HG03095 (cell line): ENCODE results near the gene ANKRD33B.
A peak's percentile ranks its signal among the peaks of the same experiment; 100 is the strongest.
"Not testable (repeated sequence)": the region's sequence is repeated elsewhere in the genome, so short reads cannot be mapped to it uniquely, and the experiment has no call there.

ENCODE experiments used
- ATAC-seq: cut with Tn5 transposase; IDR thresholded peaks from one replicate; pipeline ENCODE4 v1.9.1; 2021; ENCODE audit warnings: moderate library complexity; ENCODE audit not compliant: unreplicated experiment

The ANKRD33B gene

DNA sequence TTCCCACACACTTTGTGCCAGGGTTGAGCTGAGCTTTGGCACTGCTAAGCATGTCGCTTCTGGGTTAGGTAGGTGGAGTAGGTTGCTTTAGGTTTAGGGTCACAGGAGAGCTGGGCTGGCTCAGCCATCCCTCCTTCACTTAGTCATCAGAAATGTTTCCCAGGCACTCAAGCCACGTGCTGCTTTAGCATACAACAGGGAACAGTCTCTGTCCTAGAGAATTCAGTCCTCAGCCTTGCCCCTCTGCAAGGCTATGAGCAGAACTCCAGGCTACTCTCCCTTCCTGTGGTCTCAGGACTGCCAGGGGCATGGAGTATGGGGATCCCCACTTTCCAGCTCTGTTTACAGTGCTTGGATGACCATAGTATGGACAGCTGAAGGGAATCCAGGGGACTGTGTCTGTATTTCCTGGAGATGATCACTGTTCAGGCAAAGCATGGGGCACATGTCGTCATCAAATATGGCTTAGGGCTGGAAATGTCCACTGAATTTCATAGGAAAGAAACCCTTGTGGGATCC is 7.5 kb upstream of the ANKRD33B start:
- no peak for ATAC-seq

DNA sequence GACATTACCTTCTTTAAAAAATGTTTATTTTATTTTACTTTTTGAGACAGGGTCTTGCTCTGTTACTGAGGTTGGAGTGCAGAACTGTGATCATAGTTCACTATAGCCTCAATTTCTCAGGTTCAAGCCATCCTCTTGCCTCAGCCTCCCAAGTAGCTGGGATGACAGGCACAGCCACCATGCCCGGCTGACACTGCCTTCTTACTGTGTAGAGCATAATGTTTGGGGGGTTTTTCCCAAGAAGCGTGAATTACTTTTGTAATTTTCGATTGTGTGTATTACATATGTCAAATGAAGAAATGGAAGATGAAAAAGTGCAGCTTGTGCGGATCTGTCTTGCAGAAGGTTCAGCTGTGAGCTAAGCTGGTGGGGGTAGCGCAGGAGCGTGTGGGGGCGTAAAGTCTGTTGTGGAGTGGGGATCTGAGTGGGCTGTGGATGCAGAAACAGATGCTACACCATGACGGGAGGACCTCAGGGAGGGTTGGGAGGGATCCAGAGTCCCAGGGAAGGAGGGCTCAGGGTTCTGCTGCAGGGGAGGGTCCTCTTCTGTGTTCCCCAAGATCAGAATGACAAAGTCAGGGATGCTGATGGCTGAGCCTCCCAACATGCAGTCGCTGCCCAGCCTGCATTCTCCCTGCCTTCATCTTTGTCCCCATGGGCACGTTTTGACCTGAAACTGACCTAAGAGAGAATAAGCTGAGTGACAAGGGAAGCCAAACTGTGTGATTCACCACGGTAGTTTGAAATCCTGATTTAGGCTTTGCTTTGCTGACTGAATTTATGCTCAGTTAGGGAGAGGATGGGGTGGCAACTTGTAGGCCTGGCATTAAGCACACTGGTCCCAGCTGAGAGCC is 6.8 kb upstream of the ANKRD33B start:
- no peak for ATAC-seq

DNA sequence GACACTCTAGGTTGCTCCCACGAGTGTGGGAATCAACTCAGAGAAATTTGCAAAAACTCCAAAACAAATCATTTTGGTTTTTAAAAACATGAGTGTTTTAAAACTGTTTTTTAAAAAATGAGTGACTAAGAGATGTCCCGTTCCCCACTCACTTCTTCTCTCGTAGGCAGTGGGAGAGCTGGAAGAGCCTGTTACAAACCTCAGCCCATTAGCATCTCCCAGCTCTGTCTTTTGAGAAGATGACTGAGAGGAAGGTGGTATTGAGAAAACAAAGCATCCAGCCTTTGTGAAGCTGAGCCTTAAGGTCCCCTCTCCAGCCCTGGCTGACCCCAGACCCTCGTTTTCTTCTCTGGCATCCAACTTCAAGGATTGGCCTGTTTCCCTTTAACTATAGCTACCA is 4.7 kb upstream of the ANKRD33B start:
- ATAC-seq: no peak

DNA sequence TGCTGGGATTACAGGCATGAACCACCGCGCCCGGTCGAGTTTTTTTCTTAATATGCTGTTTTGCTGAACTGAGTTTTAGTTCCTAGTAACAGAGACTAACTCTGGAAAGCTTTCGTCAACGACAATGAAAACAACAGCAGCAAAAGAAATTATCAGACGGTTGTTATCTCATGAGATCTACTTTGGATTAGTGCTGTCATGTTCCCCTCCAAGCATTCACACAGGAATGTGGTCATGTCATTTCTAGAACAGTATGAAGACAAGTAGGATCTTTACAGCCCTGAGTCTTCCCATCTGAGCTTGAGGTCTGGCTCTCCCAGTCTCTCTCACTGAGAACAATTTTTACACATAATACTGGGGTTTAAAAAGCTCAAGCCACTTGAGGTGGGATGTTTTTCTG is 4.0 kb upstream of the ANKRD33B start:
- no peak for ATAC-seq

DNA sequence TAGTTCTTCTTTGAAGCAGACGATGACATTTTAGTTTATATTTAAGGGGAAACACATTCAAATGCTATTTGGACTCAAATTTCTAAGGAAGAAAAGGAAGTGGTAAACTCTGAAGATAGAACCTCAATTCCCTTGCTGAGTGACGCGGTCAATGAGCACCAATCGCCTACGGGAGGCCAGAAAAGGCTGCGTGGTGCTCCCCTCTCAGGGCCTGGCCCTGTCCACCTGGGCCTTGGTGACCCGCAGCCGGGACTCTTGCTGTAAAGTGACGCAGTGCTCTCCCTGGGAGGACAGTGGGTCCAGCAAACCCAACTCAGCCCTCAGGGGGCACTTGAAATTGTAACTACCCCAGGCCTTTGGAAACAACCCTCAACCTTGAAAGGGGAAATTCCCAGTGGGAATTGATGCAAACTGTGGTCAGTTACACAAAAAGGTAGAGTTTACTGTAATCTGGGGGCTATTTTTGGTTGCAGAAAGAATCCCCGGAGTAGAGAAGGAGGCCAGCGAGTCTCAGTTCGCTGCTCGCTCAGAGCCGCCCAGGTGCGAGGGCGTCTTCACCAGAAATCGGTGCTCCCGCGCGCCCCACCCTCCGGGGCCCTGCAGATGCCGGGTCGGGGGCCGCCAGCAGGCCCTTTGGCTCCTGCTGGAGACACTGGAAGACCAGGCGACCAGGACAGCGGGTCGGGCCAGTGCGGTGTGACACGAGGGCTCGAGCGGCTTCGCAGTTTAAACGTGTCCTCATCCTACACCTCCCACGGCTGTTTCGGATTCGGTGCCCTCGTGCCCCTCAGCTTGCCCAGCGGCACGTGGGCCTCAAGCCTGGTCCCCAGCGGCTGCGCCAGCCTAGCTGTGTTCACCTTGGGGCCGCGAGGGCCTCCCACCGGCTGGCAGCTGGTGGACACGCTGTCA is 1.4 kb upstream of the ANKRD33B start:
- peak; percentile 34 for ATAC-seq

DNA sequence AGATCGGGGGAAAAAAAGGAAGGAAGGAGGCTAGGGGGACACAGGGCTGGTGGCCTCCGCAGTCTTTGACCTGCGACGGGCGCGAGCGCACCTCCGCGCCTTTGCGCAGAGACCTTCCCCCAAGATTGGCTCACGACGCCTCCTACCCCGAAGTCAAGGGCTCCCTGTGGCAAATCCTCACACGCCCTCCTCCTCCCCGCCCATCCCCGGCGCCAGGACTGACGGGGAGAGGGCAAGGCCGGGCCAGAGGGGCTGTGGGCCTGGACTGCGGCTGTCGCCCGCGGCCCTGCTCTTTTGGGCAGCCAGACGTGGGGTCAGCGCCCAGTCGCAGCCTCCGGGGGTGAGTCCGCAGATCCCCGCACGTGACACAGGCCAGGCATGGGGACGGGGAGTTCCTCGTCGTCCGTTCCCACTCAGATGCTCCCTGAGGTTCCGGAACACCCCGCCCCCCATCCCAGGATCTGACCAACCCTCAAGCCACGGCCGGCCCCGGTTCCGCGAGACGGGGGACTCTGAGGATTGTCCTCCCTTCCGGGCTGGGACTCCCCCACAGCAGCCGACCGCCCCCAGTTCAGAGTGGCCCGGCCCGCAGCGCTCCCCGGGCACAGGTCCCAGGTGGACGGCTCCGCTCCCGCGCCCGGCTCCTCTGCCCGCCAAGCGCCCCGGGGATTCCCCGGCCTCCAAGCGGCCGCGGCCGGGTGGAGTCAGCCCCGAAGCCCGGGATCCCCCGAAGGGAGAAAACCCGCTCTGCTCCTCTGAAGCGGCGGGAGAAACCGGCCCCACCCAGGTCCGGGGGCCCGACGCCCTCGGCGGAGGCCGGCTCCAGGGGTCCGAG is 543 bp upstream of the ANKRD33B start:
- peak; percentile 25 for ATAC-seq

DNA sequence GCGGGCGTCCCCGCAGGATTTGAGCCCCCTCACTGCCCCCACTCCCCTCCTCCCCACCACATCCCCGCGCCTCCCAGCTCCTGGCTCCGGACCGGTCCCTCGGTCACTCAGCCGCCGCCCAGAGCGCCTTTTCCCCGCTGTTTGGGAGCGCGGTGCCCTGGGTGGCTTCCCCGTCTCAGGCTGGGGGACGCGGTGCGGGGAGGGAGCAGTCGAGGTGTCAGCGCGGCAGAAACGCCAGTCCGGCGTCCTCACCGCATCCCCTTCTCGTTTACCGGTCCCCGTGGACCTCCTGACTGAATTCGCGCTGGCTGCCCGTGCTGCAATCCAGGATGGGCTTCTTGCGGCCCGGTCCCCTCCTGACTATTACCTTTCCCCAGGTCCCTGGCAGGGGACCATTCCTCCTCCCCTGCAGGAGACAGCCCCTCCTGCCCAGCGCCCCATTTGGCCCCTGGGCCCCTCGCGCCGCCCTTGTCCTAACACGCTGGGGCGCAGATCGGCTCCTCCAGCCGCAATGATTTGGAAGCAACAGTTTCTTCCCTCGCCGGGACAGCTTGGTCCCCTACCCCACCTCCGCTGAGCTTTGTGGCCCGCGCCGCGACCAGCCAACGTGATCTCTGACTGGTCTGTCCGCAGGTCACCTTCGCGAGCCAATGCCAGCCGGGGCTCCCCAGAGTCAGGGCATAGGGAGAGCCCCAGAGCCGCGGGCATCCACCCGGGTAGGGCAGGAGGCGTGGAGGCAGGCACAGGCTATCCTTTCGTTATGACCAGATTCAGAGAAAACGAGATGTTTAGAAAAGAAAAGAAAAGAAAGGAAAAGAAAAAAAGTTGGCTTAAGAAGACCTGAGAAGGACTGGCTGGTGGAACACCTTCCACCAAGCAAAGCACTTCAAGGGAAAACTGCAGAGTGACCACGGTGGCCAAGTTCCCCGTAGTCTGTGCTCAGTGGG is 1.2 kb downstream of the ANKRD33B start:
- ATAC-seq: no peak

DNA sequence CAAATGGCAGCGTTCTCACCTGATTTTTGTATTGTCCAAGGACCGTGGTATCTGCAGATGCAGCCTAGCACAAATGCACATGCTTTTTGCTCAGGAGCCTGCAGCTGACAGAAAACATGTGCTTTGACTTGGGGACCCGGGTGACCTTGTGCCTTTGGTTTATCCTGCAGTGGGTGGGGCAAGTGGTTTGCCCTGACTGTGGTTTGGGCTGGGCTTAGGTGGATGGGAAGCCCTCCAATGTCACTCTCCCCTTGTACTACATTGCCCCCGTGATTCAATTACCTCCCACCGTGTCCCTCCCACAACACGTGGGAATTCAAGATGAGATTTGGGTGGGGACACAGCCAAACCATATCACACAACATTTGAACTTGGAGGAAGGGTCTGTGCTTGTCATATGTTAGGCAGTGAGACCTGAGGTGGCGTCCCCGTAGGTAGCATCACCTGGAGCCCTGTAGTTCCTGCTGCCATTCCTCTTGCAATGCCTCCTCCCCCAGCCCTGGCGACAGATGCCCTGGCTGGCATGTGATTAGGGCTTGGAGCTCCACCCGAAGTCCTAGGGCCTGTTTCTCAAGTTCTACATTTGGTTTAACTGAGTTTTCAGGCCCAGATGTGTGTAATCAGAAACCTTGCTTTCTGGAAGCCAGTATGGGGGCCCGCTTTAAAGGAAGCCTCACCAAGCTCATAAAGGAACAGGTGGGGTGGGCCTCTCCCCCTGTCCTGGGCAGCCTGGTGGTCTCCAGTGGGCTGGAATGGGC is 2.1 kb downstream of the ANKRD33B start:
- ATAC-seq: no peak

DNA sequence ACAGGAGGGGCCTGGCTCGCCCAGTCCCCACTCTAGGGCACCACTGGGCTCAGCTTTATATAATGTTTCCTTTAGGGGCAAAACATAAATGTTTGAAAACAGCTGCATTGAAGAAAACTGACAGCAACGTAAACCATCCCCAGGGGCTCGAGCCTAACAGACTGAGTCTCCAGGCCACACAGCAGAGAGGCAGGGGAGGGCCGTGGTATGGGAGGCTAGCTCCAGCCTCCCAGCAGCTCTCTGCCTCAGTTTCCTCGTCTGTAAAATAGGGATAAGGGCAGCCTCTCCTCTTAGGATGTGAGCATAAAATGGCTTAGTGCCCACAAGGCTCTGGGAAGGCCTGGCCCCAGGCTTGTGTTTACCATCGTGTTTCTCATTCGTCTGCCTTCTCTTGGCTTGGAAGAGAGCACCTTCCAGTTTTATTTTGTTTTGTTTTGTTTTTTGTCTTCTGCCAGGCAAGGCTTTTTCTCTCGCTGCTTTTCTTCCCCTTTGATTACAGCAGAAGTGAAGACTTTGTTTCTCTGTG is 2.7 kb downstream of the ANKRD33B start:
- ATAC-seq: no peak

DNA sequence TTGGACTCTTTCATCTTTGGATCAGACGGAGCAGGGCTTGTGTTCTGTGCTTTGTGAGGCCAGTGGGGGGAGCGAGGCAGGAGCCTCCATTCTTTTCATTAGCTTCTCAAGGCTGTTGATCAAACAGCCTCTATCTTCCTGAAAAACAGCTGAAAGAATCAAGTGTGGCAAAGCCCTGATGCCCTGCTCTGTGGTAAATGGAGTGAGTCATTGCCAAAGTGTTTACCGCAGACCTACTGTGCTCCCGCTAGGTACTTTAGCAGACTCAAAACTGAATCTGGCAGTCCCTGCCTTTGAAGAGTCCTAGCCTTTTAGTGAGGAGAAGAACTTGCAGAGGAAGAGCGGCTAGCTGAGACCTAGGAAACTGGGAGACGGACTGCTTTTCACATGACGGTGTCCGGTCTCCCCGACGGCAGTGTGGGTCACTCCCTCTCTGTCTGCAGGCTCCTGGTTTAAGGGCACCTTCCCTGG is 3.3 kb downstream of the ANKRD33B start:
- no peak for ATAC-seq

DNA sequence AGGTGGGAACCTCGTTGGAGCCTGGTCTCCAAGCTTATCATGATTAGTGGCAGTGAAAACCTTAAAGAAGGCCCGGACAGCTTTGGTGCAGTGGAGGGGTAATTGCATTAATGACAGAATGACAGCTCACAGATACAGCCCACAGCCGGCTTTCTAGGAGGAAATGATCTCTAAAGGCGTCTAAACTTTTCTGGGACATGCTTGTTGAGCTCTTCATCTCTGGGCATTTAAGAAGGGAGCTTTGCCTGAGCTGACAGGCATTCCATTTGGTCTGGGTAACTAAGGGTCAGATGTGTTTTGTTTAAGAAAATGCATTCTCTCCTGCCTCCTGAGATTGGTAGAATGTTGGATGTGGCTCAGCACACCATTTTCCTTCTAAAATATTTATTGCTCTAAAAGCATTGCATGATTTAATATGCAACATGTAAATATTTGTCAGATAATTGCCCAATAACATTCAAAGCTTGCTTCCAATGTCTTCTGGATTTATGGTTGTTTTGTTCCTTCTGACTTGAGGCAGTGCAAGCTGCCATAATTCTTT is 4.0 kb downstream of the ANKRD33B start:
- ATAC-seq: no peak

DNA sequence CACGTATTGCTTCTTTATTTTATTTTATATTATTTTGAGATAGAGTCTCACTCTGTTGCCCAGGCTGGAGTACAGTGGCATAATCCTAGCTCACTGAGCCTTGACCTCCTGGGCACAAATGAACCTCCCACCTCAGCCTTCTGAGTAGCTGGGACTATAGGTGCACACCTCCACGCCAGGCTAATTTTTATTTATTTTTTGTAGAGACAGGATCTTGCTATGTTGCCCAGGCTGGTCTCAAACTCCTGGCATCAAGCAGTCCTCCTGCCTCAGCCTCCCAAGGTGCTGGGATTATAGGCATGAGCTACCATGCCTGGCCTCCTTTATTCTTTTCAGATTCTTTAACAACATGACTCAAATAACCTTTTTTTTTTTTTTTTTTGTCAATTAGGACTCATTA is 6.7 kb downstream of the ANKRD33B start:
- not testable (repeated sequence) for ATAC-seq

DNA sequence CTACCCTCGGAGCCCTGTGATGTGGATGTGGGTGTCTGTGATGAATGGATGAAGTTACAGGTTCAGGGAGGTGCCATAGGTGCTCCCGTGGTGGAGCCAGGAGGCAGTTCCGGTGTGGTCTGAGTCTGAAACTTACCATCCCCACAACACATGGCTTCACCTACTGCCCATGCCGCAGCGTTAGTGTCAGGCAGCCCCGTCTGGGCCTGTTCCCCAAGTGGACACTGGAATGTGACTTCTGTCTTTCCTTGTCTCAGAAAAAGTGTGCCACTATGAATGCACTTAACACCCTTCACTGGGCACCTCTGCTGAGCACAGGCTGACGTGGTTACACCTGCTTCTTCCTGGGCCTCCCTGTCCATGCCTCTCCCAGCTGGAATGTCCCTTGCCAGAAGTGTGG is 8.6 kb downstream of the ANKRD33B start:
- no peak for ATAC-seq

DNA sequence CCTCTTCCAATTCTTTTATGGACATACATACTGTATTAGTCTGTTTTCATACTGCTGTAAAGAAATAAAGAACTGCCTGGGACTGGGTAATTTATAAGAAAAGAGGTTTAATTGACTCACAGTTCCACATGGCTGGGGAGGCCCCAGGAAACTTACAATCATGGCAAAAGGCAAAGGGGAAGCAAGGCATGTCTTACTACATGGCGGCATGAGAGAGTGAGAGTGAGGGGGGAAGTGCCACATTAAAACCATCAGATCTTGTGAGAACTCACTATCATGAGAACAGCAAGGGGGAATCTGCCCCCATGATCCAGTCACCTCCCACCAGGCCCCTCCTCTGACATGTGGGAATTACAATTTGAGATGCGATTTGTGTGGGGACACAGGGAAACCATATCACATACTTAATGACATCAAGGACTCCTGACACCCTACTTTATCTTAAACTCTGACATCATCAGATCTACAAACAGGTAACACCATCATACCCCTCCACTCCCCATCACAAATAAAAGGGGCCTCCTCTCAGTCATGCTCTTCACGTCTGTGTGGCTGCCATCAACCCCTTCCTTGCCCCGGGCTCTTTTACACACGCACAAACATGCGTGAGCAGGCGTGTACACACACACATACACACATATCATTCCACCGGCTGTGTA is 9.7 kb downstream of the ANKRD33B start:
- no peak for ATAC-seq

DNA sequence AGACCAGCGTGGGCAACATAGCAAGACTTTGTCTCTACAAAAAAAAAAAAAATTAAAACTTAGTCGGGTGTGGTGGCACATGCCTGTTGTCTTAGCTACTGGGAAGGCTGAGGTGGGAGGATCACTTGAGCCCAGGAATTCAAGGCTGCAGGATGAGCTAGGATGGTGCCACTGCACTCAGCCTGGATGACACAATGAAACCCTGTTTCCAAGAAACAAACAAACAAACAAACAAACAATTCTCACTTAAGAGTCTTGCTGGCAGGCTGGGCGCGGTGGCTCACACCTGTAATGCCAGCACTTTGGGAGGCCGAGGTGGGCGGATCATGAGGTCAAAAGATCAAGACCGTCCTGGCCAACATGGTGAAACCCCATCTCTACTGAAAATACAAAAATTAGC is 11.0 kb downstream of the ANKRD33B start:
- not testable (repeated sequence) for ATAC-seq

DNA sequence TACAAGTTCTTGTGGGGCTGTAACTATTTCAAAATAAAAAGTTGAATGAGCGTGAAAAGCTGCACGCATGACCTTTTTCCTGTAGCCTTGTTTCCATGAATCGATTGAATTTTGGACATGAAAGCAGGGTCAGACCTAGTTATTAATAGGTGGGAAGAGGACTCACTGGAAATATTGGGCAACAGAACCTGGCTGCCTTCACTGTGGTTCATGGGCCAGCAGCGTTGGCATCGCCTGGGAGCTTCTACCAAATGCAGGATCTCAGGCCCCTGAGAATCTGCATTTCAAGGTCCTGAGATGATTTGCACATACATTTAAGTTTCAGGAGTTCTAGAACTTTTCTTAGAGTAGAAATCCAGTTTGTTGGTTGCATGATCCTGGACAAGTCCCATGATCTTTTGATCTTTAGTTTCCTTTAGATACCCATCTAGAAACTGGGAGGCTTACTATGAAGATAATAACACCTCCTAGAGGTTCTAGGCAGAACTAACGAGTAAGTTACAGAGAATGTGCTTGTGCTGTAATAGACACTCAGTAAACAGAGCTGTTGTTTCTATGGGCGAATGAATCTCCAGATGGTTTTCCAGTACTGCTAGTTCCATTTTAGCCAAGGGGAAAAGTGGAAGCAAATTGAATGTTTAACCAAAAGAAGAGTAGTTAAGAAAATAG is 12.4 kb downstream of the ANKRD33B start:
- ATAC-seq: no peak

DNA sequence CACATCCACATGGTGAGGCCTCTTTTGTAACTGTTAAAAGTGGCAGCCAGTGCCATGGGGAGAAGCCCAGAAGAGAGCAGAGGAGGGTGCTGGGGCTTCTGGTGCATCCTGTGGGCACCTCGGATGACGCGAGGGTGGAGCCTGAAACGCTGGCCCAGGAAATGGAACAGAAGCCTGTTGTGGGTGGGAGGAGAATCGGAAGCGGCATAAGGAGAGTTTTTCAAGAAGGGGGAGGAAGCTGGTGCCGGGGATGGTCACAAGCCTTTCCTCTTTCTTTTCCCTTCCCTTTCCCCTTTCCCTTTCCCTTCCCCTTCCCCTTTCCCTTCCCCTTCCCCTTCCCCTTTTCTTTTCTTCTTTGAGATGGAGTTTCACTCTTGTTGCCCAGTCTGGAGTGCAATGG is 12.9 kb downstream of the ANKRD33B start:
- no peak for ATAC-seq
